K562 (cell line): Measurements from ENCODE around the gene PDK1.

Experiments used
- AFF4 ChIP-seq: sonication (generic); formaldehyde crosslinking; IDR thresholded peaks from 2 replicates; pipeline ENCODE4 v1.8.0; 2023; ENCODE audit warnings: mild to moderate bottlenecking, missing genetic modification reagents
- ARNT ChIP-seq, 2 experiments: fragments of 450-650 bp; IDR thresholded peaks; 2 replicates each; pipeline ENCODE4 v1.6.1; 2016; ENCODE audit warnings: mild to moderate bottlenecking in 1 of 2
- CBX5 ChIP-seq: IDR thresholded peaks from 2 replicates; pipeline ENCODE4 v1.6.1; 2014; ENCODE audit warnings: low read depth, borderline replicate concordance
- CTCF ChIP-seq, 3 experiments: IDR thresholded peaks in 2 of 3; conservative IDR thresholded peaks in 1 of 3; 2 replicates each; pipeline ENCODE4 v1.5.1; 2011 to 2012; ENCODE audit warnings: low read length in 3 of 3, mild to moderate bottlenecking in 3 of 3, control low read depth in 2 of 3, improper control_type of control experiment in 1 of 3, inconsistent platforms in 1 of 3, low read depth in 1 of 3, mixed read lengths in 1 of 3, moderate library complexity in 1 of 3; ENCODE audit not compliant: insufficient read depth in 2 of 3
- FOXP4 ChIP-seq: sonication (generic); formaldehyde crosslinking; IDR thresholded peaks from 2 replicates; pipeline ENCODE4 v1.8.0; 2022; ENCODE audit warnings: mild to moderate bottlenecking, missing genetic modification reagents, borderline replicate concordance
- GTF2F1 ChIP-seq: IDR thresholded peaks from 2 replicates; pipeline ENCODE4 v1.6.1; 2011; ENCODE audit warnings: low read depth, low read length, improper control_type of control experiment
- IRF1 ChIP-seq: sonication (generic); formaldehyde crosslinking; IDR thresholded peaks from 2 replicates; pipeline ENCODE4 v1.8.0; 2022; ENCODE audit warnings: missing genetic modification reagents, mild to moderate bottlenecking, borderline replicate concordance
- MEIS2 ChIP-seq: fragments of 450-650 bp; IDR thresholded peaks from 2 replicates; pipeline ENCODE4 v1.6.1; 2014; ENCODE audit warnings: mild to moderate bottlenecking; ENCODE audit not compliant: partially characterized antibody
- PML ChIP-seq: IDR thresholded peaks from 2 replicates; pipeline ENCODE4 v1.6.1; 2012; ENCODE audit warnings: low read length, inconsistent platforms
- RAD21 ChIP-seq, 2 experiments: fragments of 250-450 bp in 1 of 2; fragments of 450-650 bp in 1 of 2; sonication (Bioruptor Pico) in 1 of 2; formaldehyde crosslinking in 1 of 2; IDR thresholded peaks in 1 of 2; conservative IDR thresholded peaks in 1 of 2; 2 replicates each; pipeline versions ENCODE4 v1.4.0 to v1.8.0; 2020 to 2022; ENCODE audit warnings: mild to moderate bottlenecking in 2 of 2, moderate library complexity in 1 of 2
- SIN3A ChIP-seq, 2 experiments: fragments of 150-350 bp in 1 of 2; IDR thresholded peaks; 2 replicates each; pipeline ENCODE4 v1.6.1; 2011 to 2016; ENCODE audit warnings: borderline replicate concordance in 2 of 2, low read depth in 2 of 2, low read length in 2 of 2, mild to moderate bottlenecking in 2 of 2, moderate library complexity in 2 of 2; ENCODE audit not compliant: control insufficient read depth in 1 of 2
- ZNF274 ChIP-seq: IDR thresholded peaks from 2 replicates; pipeline ENCODE4 v1.6.1; 2011; ENCODE audit warnings: low read depth, mild to moderate bottlenecking, low read length, moderate library complexity, borderline replicate concordance
- ZNF589 ChIP-seq: fragments of 200-800 bp; sonication (Bioruptor generic); IDR thresholded peaks from 2 replicates; pipeline ENCODE4 v1.6.1; 2016; ENCODE audit warnings: low read depth, missing genetic modification characterization, missing compliant biosample characterization

GRCh38 chr2:172630181-172630580, 74.3 kb downstream of the PDK1 start:
- TF ChIP-seq FOXP4 (no peak), GTF2F1 (no peak), ZNF274 (no peak), PML (no peak), SIN3A (IDR thresholded peaks at IDR 0.05; ENCODE audit: borderline replicate concordance in 2 of 2, control insufficient read depth in 1 of 2, low read depth in 2 of 2, low read length in 2 of 2) (no peak), ARNT (IDR thresholded peaks at IDR 0.05) (no peak), MEIS2 (no peak), CTCF (IDR thresholded peaks at IDR 0.05 in 2 of 3, conservative IDR thresholded peaks at IDR 0.05 in 1 of 3; ENCODE audit: insufficient read depth in 2 of 3, low read depth in 1 of 3, low read length in 3 of 3) (no peak), RAD21 (CRISPR knock-in tag; conservative IDR thresholded peaks at IDR 0.05 in 1 of 2, IDR thresholded peaks at IDR 0.05 in 1 of 2) (no peak), CBX5 (no peak), AFF4 (no peak), IRF1 (CRISPR knock-in tag) (no peak), ZNF589 (CRISPR knock-in tag) (no peak)
